GM12878 (cell line): Measurements from ENCODE around the gene MSI2.

Experiments used
- CEBPB ChIP-seq, 2 experiments: fragments of 150-350 bp in 1 of 2; IDR thresholded peaks; 2 replicates each; pipeline ENCODE4 v1.6.1; 2012 to 2014; ENCODE audit warnings: low read depth in 2 of 2, low read length in 2 of 2, borderline replicate concordance in 1 of 2, inconsistent platforms in 1 of 2
- E2F4 ChIP-seq: IDR thresholded peaks from 2 replicates; pipeline ENCODE4 v1.6.1; 2012; ENCODE audit warnings: low read depth, low read length, improper control_type of control experiment
- EED ChIP-seq: sonication (generic); IDR thresholded peaks from 2 replicates; pipeline ENCODE4 v1.6.1; 2016; ENCODE audit warnings: antibody characterized with exemption, low read depth
- EZH2 ChIP-seq: IDR thresholded peaks from 2 replicates; pipeline ENCODE4 v1.6.1; 2012; ENCODE audit warnings: low read depth, mild to moderate bottlenecking, control low read depth, inconsistent platforms, low read length, borderline replicate concordance; ENCODE audit not compliant: control insufficient read depth
- FOXM1 ChIP-seq: IDR thresholded peaks from 2 replicates; pipeline ENCODE4 v1.6.1; 2012; ENCODE audit warnings: low read depth, mild to moderate bottlenecking, inconsistent platforms, low read length, moderate library complexity
- POLR2A ChIP-seq: IDR thresholded peaks from 2 replicates; pipeline ENCODE4 v1.6.1; 2011; ENCODE audit warnings: low read depth, mild to moderate bottlenecking, low read length
- TCF12 ChIP-seq: IDR thresholded peaks from 2 replicates; pipeline ENCODE4 v1.6.1; 2011; ENCODE audit warnings: low read depth, mild to moderate bottlenecking, low read length
- USF1 ChIP-seq: IDR thresholded peaks from 2 replicates; pipeline ENCODE4 v1.6.1; 2011; ENCODE audit warnings: borderline replicate concordance, low read depth, mild to moderate bottlenecking, moderate library complexity, mixed read lengths, low read length; ENCODE audit not compliant: insufficient read depth; ENCODE audit errors: extremely low read length
- TF ChIP-seq, protein P1 (sequence below), 3 experiments: IDR thresholded peaks in 2 of 3; conservative IDR thresholded peaks in 1 of 3; 2 replicates each; pipeline ENCODE4 v1.5.1; 2011; ENCODE audit warnings: low read depth in 3 of 3, low read length in 3 of 3, mild to moderate bottlenecking in 3 of 3, control low read depth in 2 of 3, moderate library complexity in 2 of 3, inconsistent platforms in 1 of 3, mixed read lengths in 1 of 3; ENCODE audit not compliant: control insufficient read depth in 2 of 3, insufficient read depth in 1 of 3; ENCODE audit errors: extremely low read depth in 1 of 3
- TF ChIP-seq, protein P2 (sequence below): fragments of 450-650 bp; formaldehyde crosslinking; IDR thresholded peaks from 2 replicates; pipeline ENCODE4 v1.4.0; 2022; ENCODE audit warnings: mild to moderate bottlenecking, moderate library complexity

DNA sequence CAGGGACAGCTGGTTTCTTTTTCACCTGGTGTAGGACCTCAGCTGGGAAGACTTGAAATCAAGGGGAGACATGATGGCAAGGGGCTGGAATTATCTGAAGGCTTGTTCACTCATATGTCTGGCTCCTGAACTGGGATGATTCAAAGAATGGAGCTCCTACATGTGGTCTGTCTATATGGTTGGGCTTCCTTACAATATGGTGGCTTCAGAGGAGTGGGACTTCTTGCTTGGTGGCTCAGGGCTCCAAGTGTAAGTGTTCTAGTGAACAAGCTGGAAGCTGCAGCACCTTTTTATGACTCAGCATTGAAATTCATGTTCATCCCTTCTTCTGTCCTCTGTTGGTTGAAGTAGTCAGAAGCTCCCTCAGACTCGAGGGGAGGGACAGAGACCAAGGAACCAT is 127.9 kb downstream of the MSI2 start:
- no peak for TF ChIP-seq CEBPB (IDR thresholded peaks at IDR 0.05; ENCODE audit: borderline replicate concordance in 1 of 2, low read depth in 2 of 2, low read length in 2 of 2)
- no peak for TF ChIP-seq E2F4
- TF ChIP-seq TCF12, result no peak
- no peak for TF ChIP-seq EZH2
- TF ChIP-seq EED, result no peak
- no peak for TF ChIP-seq USF1
- TF ChIP-seq FOXM1, result no peak
- TF ChIP-seq, protein P1, sequence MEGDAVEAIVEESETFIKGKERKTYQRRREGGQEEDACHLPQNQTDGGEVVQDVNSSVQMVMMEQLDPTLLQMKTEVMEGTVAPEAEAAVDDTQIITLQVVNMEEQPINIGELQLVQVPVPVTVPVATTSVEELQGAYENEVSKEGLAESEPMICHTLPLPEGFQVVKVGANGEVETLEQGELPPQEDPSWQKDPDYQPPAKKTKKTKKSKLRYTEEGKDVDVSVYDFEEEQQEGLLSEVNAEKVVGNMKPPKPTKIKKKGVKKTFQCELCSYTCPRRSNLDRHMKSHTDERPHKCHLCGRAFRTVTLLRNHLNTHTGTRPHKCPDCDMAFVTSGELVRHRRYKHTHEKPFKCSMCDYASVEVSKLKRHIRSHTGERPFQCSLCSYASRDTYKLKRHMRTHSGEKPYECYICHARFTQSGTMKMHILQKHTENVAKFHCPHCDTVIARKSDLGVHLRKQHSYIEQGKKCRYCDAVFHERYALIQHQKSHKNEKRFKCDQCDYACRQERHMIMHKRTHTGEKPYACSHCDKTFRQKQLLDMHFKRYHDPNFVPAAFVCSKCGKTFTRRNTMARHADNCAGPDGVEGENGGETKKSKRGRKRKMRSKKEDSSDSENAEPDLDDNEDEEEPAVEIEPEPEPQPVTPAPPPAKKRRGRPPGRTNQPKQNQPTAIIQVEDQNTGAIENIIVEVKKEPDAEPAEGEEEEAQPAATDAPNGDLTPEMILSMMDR (IDR thresholded peaks at IDR 0.05 in 2 of 3, conservative IDR thresholded peaks at IDR 0.05 in 1 of 3; ENCODE audit: control insufficient read depth in 2 of 3, extremely low read depth in 1 of 3, insufficient read depth in 1 of 3, low read depth in 3 of 3, low read length in 3 of 3), result no peak
- TF ChIP-seq, protein P2, sequence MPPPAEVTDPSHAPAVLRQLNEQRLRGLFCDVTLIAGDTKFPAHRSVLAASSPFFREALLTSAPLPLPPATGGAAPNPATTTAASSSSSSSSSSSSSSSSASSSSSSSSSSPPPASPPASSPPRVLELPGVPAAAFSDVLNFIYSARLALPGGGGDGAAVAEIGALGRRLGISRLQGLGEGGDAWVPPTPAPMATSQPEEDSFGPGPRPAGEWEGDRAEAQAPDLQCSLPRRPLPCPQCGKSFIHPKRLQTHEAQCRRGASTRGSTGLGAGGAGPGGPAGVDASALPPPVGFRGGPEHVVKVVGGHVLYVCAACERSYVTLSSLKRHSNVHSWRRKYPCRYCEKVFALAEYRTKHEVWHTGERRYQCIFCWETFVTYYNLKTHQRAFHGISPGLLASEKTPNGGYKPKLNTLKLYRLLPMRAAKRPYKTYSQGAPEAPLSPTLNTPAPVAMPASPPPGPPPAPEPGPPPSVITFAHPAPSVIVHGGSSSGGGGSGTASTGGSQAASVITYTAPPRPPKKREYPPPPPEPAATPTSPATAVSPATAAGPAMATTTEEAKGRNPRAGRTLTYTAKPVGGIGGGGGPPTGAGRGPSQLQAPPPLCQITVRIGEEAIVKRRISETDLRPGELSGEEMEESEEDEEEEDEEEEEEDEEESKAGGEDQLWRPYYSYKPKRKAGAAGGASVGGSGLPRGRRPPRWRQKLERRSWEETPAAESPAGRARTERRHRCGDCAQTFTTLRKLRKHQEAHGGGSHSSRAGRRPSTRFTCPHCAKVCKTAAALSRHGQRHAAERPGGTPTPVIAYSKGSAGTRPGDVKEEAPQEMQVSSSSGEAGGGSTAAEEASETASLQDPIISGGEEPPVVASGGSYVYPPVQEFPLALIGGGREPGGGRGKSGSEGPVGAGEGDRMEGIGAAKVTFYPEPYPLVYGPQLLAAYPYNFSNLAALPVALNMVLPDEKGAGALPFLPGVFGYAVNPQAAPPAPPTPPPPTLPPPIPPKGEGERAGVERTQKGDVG (CRISPR knock-in tag), result no peak
- no peak for TF ChIP-seq POLR2A
